ENCODE measurements around the gene ROGDI. TPM values are rescaled to one million over a fixed set of nuclear protein-coding genes. Genes with fewer than 3 reads are reported as not detected.

ROGDI gene
- total and polyA plus RNA-seq, 10 of the 15 experiments (the other 5 are each of a cell fraction or from before 2014, with no cell fraction given), result 0.40 to 23.5 (median 12.3) TPM

DNA sequence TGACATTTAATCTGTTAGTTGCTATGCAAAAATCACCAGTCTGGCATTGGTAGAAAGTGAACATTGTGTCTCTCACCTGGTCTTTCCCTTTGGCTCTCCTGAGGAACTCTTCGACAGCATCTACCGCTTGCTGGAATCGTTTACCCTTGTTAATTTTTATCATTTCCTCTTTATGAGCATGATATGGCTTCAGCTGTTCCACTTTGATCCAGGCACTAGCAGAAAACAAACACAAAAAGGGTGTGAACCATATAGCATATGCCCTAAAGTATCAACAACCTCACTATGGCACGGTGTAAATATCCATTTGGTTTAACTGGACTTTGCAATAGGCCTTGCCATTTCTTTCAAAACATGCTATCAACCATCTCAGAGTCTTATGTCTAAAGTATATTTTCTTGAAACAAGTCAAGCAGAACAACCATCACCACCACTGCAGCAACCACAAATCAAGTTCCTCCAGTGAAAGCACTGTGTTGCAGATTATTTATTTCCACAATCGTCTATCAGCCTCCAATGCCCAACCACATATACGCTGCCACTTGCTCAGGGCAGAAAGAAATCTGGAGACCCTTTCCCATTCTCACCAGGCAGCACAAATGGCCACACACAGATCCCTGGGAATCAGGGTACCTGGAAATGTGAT is 30.4 kb upstream of the ROGDI start:
- no peak for ATAC-seq
- Histone ChIP-seq H3K79me2 (ENCODE audit: control insufficient read depth, insufficient read depth, low read length) (no peaks in the 10 kb centered on the region), H3K27ac (ENCODE audit: control insufficient read depth, insufficient read depth) (no peak overlapping the region), H4K20me1 (ENCODE audit: control insufficient read depth, insufficient read depth) (no peaks in the 10 kb centered on the region), H3K9ac (ENCODE audit: control insufficient read depth, insufficient read depth, low read length) (no peak overlapping the region), H3K36me3 (ENCODE audit: control insufficient read depth in 2 of 2, insufficient read depth in 2 of 2, low read length in 1 of 2) (peaks cover 22 to 40% of the 10 kb centered on the region in 2 experiments), H2AFZ (ENCODE audit: control insufficient read depth, low read depth, low read length) (no peak overlapping the region), H3K4me3 (no peak overlapping the region), H3K4me2 (ENCODE audit: control insufficient read depth, insufficient read depth) (no peak overlapping the region), H3K9me3 (replicated peaks; ENCODE audit: control insufficient read depth, insufficient read depth, low read length) (no peaks in the 10 kb centered on the region), H3K27me3 (replicated peaks in 1 of 2; ENCODE audit: control insufficient read depth in 2 of 2, insufficient read depth in 2 of 2, low read length in 1 of 2) (no peaks in the 10 kb centered on the region), H3K4me1 (ENCODE audit: control insufficient read depth, insufficient read depth, low read length) (peaks cover 10% of the 10 kb centered on the region)
- intact Hi-C loops (cut with micrococcal nuclease; ENCODE audit: unreplicated experiment) (no loop called here), in situ Hi-C loops (cut with MboI) (no loop called here)
- ChIA-PET SMC1A (ENCODE audit: uncharacterized antibody, unreplicated experiment) (no interaction called here), POLR2A (no interaction called here), RAD21 (ENCODE audit: unreplicated experiment) (interaction anchor here (0.8 kb wide), 1 partner anchor 98 kb away, joined by 4 read pairs; the partner anchor contains the start of genes ANKS3 and DNAAF8), CTCF (no interaction called here)
- BruUV-seq (replicated peaks), result no TSS peak
- no peak for DNase-seq (ENCODE audit: low read depth, low spot score)
- 90% methylated on average over 6 of the region's 6 CpGs for WGBS (ENCODE audit: insufficient coverage, insufficient replicate concordance, low lambda C conversion rate, missing lambda C conversion rate)
- TF ChIP-seq RAD51 (IDR thresholded peaks at IDR 0.05) (no peak), KLF5 (IDR thresholded peaks at IDR 0.05; ENCODE audit: partially characterized antibody) (no peak), STAT3 (IDR thresholded peaks at IDR 0.05; ENCODE audit: low read depth, low read length) (no peak), GATAD2B (conservative IDR thresholded peaks at IDR 0.05; ENCODE audit: low read depth) (no peak), JUND (IDR thresholded peaks at IDR 0.05; ENCODE audit: low read depth, low read length) (no peak), RFX5 (IDR thresholded peaks at IDR 0.05; ENCODE audit: low read depth, low read length) (no peak), ZNF622 (IDR thresholded peaks at IDR 0.05) (no peak)
- TF ChIP-seq, protein P1, sequence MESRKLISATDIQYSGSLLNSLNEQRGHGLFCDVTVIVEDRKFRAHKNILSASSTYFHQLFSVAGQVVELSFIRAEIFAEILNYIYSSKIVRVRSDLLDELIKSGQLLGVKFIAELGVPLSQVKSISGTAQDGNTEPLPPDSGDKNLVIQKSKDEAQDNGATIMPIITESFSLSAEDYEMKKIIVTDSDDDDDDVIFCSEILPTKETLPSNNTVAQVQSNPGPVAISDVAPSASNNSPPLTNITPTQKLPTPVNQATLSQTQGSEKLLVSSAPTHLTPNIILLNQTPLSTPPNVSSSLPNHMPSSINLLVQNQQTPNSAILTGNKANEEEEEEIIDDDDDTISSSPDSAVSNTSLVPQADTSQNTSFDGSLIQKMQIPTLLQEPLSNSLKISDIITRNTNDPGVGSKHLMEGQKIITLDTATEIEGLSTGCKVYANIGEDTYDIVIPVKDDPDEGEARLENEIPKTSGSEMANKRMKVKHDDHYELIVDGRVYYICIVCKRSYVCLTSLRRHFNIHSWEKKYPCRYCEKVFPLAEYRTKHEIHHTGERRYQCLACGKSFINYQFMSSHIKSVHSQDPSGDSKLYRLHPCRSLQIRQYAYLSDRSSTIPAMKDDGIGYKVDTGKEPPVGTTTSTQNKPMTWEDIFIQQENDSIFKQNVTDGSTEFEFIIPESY (IDR thresholded peaks at IDR 0.05), result no peak
- TF ChIP-seq, protein P2, sequence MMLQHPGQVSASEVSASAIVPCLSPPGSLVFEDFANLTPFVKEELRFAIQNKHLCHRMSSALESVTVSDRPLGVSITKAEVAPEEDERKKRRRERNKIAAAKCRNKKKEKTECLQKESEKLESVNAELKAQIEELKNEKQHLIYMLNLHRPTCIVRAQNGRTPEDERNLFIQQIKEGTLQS (IDR thresholded peaks at IDR 0.05; ENCODE audit: borderline replicate concordance, extremely low read depth, low read depth, low read length), result no peak
- no peak for FAIRE-seq
